SK-N-SH (cell line): Measurements from ENCODE around the gene AGXT. TPM values are rescaled to one million over a fixed set of nuclear protein-coding genes. Genes with fewer than 3 reads are reported as not detected.

Source experiments
- CTCF ChIA-PET: fragments of 300-600, 350-600 bp; formaldehyde crosslinking; extraction: SDS; loops from one replicate; lab custom pipeline; 2021; lab: Yijun Ruan, JAX
- POLR2A ChIA-PET: fragments of 350-600 bp; sonication (Branson Sonifier 250); formaldehyde crosslinking; extraction: SDS; loops from one replicate; lab custom pipeline; 2020; ENCODE audit warnings: antibody characterized with exemption, inconsistent platforms; lab: Yijun Ruan, JAX
- DNase-seq: peaks from one replicate; pipeline ENCODE4 v3.0.0; 2012
- H2AFZ ChIP-seq: fragments of 200-600 bp; sonication (generic); 2 replicates; pipeline ENCODE4 v1.8.1; 2016; ENCODE audit warnings: antibody characterized with exemption, mild to moderate bottlenecking, low read depth
- H3F3A ChIP-seq: fragments of 200-600 bp; sonication (generic); replicated peaks from 2 replicates; pipeline ENCODE3; 2016; ENCODE audit warnings: antibody characterized with exemption, mild to moderate bottlenecking; ENCODE audit not compliant: insufficient read depth
- H3K27ac ChIP-seq, 2 experiments: fragments of 200-500 bp in 1 of 2; fragments of 200-600 bp in 1 of 2; sonication (Bioruptor generic) in 1 of 2; sonication (generic), shearing (Covaris generic) in 1 of 2; 2 replicates each; pipeline versions ENCODE4 v1.5.1 to v1.6.1; 2014 to 2016; ENCODE audit warnings: low read depth in 2 of 2, inconsistent platforms in 1 of 2, low read length in 1 of 2, mild to moderate bottlenecking in 1 of 2, mixed read lengths in 1 of 2
- H3K27me3 ChIP-seq: fragments of 200-600 bp; sonication (generic), shearing (Covaris generic); 2 replicates; pipeline ENCODE4 v1.6.1; 2016; ENCODE audit warnings: mixed run types; ENCODE audit not compliant: insufficient read depth
- H3K36me3 ChIP-seq, 2 experiments: fragments of 200-500 bp in 1 of 2; fragments of 200-600 bp in 1 of 2; sonication (Bioruptor generic) in 1 of 2; sonication (generic) in 1 of 2; replicated peaks in 1 of 2; 2 replicates each; pipeline versions ENCODE3 to v1.5.1; 2014 to 2016; ENCODE audit warnings: low read length in 1 of 2, mild to moderate bottlenecking in 1 of 2; ENCODE audit not compliant: insufficient read depth in 2 of 2, control insufficient read depth in 1 of 2
- H3K4me1 ChIP-seq, 2 experiments: fragments of 200-500 bp in 1 of 2; fragments of 200-600 bp in 1 of 2; sonication (Bioruptor generic) in 1 of 2; sonication (generic), shearing (Covaris generic) in 1 of 2; 2 replicates each; pipeline versions ENCODE4 v1.5.1 to v1.6.1; 2014 to 2016; ENCODE audit warnings: low read depth in 1 of 2, low read length in 1 of 2, mixed run types in 1 of 2; ENCODE audit not compliant: insufficient read depth in 2 of 2, control insufficient read depth in 1 of 2
- H3K4me2 ChIP-seq: fragments of 200-600 bp; sonication (generic), shearing (Covaris generic); 2 replicates; pipeline ENCODE4 v1.6.1; 2017; ENCODE audit warnings: mixed run types
- H3K4me3 ChIP-seq, 2 experiments: fragments of 200-500 bp in 1 of 2; fragments of 200-600 bp in 1 of 2; sonication (Bioruptor generic) in 1 of 2; sonication (generic), shearing (Covaris generic) in 1 of 2; 2 replicates each; pipeline versions ENCODE4 v1.5.1 to v1.8.1; 2014 to 2016; ENCODE audit warnings: low read depth in 2 of 2, inconsistent platforms in 1 of 2, low read length in 1 of 2, mild to moderate bottlenecking in 1 of 2, mixed read lengths in 1 of 2, moderate library complexity in 1 of 2
- H3K79me2 ChIP-seq: fragments of 200-600 bp; sonication (generic); 2 replicates; pipeline ENCODE4 v1.8.1; 2017; ENCODE audit warnings: mild to moderate bottlenecking; ENCODE audit not compliant: insufficient read depth
- H3K9ac ChIP-seq: fragments of 200-600 bp; sonication (generic); 2 replicates; pipeline ENCODE4 v1.6.1; 2017; ENCODE audit warnings: mixed run types
- H3K9me2 ChIP-seq: fragments of 200-600 bp; sonication (generic); 2 replicates; pipeline ENCODE4 v1.6.1; 2017; ENCODE audit warnings: mixed run types
- H3K9me3 ChIP-seq: fragments of 200-600 bp; sonication (generic); 2 replicates; pipeline ENCODE4 v1.6.1; 2017; ENCODE audit warnings: mixed run types, mild to moderate bottlenecking, moderate library complexity
- H4K20me1 ChIP-seq: fragments of 200-600 bp; sonication (generic); 2 replicates; pipeline ENCODE4 v1.6.1; 2017; ENCODE audit warnings: mild to moderate bottlenecking, mixed run types; ENCODE audit not compliant: insufficient read depth
- EZH2phosphoT487 ChIP-seq: fragments of 200-600 bp; sonication (generic); IDR thresholded peaks from 2 replicates; pipeline ENCODE4 v1.6.1; 2017; ENCODE audit warnings: low read depth, mixed run types, mild to moderate bottlenecking, antibody characterized with exemption, moderate library complexity, borderline replicate concordance
- GABPA ChIP-seq: IDR thresholded peaks from 2 replicates; pipeline ENCODE4 v1.4.0; 2012; ENCODE audit warnings: low read depth, mild to moderate bottlenecking
- MXI1 ChIP-seq: IDR thresholded peaks from 2 replicates; pipeline ENCODE4 v1.6.1; 2012; ENCODE audit warnings: mild to moderate bottlenecking, low read depth, low read length, improper control_type of control experiment
- NFIC ChIP-seq: IDR thresholded peaks from 2 replicates; pipeline ENCODE4 v1.4.0; 2012; ENCODE audit warnings: borderline replicate concordance
- POLR2AphosphoS5 ChIP-seq: IDR thresholded peaks from 2 replicates; pipeline ENCODE4 v1.6.1; 2012; ENCODE audit warnings: low read depth, low read length
- RAD21 ChIP-seq: IDR thresholded peaks from 2 replicates; pipeline ENCODE4 v1.6.1; 2012; ENCODE audit warnings: mild to moderate bottlenecking, low read length
- RCOR1 ChIP-seq: fragments of 150-350 bp; IDR thresholded peaks from 2 replicates; pipeline ENCODE4 v1.6.1; 2017; ENCODE audit warnings: antibody characterized with exemption, low read length
- RXRA ChIP-seq: IDR thresholded peaks from 2 replicates; pipeline ENCODE4 v1.4.0; 2012; ENCODE audit warnings: low read depth, mild to moderate bottlenecking, borderline replicate concordance
- SIN3A ChIP-seq: IDR thresholded peaks from 2 replicates; pipeline ENCODE4 v1.6.1; 2012; ENCODE audit warnings: low read depth, mild to moderate bottlenecking, low read length, moderate library complexity, borderline replicate concordance
- SMC3 ChIP-seq: IDR thresholded peaks from 2 replicates; pipeline ENCODE4 v1.6.1; 2012; ENCODE audit warnings: low read depth, low read length, improper control_type of control experiment
- YY1 ChIP-seq: IDR thresholded peaks from 2 replicates; pipeline ENCODE4 v1.4.0; 2012; ENCODE audit warnings: low read depth, mild to moderate bottlenecking
- WGBS: methylation state at CpG from one replicate; pipeline ENCODE4 v1.1.6; 2017; ENCODE audit warnings: low lambda C conversion rate; 5-methylcytosine and 5-hydroxymethylcytosine counted together
- polyA plus RNA-seq, 3 experiments: library from polyadenylated mRNA; depleted of rRNA; stranded (reverse); fragments of >200 nt; gene quantifications; 2 replicates each; pipeline ENCODE4 v1.2.3, GENCODE V29; 2012
- TF ChIP-seq, protein P1 (sequence below): IDR thresholded peaks from 2 replicates; pipeline ENCODE4 v1.4.0; 2012; ENCODE audit warnings: low read depth, borderline replicate concordance
- TF ChIP-seq, protein P2 (sequence below): IDR thresholded peaks from 2 replicates; pipeline ENCODE4 v1.6.1; 2012; ENCODE audit warnings: mild to moderate bottlenecking, low read depth, low read length, moderate library complexity
- TF ChIP-seq, protein P3 (sequence below): fragments of 200-600 bp; sonication (generic); IDR thresholded peaks from 2 replicates; pipeline ENCODE4 v1.6.1; 2017; ENCODE audit warnings: antibody characterized with exemption, mild to moderate bottlenecking, moderate library complexity
- TF ChIP-seq, protein P4 (sequence below): fragments of 150-350 bp; IDR thresholded peaks from 2 replicates; pipeline ENCODE4 v1.6.1; 2017; ENCODE audit warnings: antibody characterized with exemption, low read length, low read depth, borderline replicate concordance

AGXT gene
- polyA plus RNA-seq, 1 of the 3 experiments (the other 2 are of a cell fraction), result not detected

DNA sequence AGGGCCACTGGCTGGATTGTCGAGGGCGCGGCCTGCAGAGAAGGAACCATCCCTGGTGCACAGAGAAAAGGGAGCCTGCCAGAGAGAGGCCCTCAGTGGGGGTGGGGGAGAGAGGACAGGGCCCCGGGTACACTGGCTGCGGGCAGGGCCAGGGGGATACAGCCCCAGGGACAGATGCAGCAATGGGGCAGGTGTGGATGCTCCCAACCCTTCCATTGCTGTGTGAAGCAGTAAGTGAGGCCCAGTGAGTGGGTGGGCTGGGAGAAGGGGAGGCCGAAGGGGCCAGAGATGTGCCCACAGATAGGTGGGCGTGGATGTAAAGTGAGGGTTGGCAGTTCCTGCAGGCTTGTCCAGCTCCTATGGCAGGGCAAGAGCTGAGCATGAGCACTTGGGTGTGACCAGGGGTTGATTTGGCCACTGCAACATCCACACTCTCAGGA is 7.4 kb downstream of the AGXT start:
- CTCF ChIA-PET, result interaction anchor here (0.9 to 2.5 kb wide), 2 partner anchors 25 to 39 kb away, joined by 3 to 9 read pairs; no protein-coding TSS in a partner anchor
- TF ChIP-seq EZH2phosphoT487, result no peak
- TF ChIP-seq RCOR1, result no peak
- no peak for TF ChIP-seq RXRA
- no peak for TF ChIP-seq SIN3A
- no peak for TF ChIP-seq GABPA

DNA sequence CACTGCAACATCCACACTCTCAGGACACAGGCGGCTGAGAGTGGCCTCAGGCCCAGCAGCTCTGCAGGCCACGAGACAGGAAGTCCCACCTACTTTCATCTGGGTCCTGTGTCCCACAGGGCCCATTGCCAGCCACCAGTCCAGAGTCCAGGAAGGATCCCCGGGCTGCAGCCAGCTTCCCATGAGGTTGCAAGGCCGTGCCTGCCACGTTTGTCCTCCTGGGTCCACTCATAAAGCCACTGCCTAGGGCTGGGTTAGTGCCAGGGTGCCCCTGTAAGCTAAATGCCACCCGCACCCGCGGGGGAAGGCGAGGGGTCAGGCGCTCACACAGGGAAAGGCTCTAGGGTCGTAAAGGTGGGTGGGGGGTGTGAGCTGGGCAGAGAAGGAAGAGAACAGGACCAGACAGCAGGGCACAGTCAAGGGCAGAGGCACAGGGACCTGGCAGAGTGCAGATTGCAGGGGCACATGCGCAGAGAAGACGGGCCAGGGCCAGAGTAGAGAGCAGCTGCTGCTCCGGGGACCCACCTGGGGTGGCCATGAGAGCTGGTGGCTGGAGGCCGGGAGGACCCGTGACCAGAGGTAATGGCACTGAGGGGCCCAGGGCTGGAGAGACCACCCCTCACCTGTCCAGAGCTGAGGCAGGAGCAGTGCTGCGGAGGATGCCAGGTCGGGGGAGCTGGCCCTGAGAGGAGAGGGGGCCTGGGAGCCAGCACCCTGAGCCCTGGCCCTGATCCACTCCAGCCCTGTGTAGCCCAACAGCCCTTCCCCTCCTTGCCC is 8.0 kb downstream of the AGXT start:
- Histone ChIP-seq H3K9me3 (no peaks in the 10 kb centered on the region), H2AFZ (no peak overlapping the region), H3K79me2 (no peaks in the 10 kb centered on the region), H3K4me2 (no peak overlapping the region), H3K4me1 (peaks cover 0 to 8% of the 10 kb centered on the region in 2 experiments; a peak in 1 of 4 replicates), H3K9me2 (no peaks in the 10 kb centered on the region), H3K27me3 (no peaks in the 10 kb centered on the region)
- ChIA-PET CTCF (interaction anchor here (0.9 to 2.5 kb wide), 4 partner anchors 25 to 38 kb away, joined by 3 to 9 read pairs (median 5); no protein-coding TSS in a partner anchor), POLR2A (no interaction called here)
- DNase-seq, result peak; percentile 42
- 63% methylated on average over 12 of the region's 18 CpGs for WGBS
- TF ChIP-seq MXI1 (no peak), RAD21 (no peak), NFIC (no peak), RXRA (no peak), YY1 (no peak), SMC3 (no peak), POLR2AphosphoS5 (no peak)
- TF ChIP-seq, protein P1, sequence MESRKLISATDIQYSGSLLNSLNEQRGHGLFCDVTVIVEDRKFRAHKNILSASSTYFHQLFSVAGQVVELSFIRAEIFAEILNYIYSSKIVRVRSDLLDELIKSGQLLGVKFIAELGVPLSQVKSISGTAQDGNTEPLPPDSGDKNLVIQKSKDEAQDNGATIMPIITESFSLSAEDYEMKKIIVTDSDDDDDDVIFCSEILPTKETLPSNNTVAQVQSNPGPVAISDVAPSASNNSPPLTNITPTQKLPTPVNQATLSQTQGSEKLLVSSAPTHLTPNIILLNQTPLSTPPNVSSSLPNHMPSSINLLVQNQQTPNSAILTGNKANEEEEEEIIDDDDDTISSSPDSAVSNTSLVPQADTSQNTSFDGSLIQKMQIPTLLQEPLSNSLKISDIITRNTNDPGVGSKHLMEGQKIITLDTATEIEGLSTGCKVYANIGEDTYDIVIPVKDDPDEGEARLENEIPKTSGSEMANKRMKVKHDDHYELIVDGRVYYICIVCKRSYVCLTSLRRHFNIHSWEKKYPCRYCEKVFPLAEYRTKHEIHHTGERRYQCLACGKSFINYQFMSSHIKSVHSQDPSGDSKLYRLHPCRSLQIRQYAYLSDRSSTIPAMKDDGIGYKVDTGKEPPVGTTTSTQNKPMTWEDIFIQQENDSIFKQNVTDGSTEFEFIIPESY, result no peak
- TF ChIP-seq, protein P2, sequence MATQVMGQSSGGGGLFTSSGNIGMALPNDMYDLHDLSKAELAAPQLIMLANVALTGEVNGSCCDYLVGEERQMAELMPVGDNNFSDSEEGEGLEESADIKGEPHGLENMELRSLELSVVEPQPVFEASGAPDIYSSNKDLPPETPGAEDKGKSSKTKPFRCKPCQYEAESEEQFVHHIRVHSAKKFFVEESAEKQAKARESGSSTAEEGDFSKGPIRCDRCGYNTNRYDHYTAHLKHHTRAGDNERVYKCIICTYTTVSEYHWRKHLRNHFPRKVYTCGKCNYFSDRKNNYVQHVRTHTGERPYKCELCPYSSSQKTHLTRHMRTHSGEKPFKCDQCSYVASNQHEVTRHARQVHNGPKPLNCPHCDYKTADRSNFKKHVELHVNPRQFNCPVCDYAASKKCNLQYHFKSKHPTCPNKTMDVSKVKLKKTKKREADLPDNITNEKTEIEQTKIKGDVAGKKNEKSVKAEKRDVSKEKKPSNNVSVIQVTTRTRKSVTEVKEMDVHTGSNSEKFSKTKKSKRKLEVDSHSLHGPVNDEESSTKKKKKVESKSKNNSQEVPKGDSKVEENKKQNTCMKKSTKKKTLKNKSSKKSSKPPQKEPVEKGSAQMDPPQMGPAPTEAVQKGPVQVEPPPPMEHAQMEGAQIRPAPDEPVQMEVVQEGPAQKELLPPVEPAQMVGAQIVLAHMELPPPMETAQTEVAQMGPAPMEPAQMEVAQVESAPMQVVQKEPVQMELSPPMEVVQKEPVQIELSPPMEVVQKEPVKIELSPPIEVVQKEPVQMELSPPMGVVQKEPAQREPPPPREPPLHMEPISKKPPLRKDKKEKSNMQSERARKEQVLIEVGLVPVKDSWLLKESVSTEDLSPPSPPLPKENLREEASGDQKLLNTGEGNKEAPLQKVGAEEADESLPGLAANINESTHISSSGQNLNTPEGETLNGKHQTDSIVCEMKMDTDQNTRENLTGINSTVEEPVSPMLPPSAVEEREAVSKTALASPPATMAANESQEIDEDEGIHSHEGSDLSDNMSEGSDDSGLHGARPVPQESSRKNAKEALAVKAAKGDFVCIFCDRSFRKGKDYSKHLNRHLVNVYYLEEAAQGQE, result no peak
- TF ChIP-seq, protein P3, sequence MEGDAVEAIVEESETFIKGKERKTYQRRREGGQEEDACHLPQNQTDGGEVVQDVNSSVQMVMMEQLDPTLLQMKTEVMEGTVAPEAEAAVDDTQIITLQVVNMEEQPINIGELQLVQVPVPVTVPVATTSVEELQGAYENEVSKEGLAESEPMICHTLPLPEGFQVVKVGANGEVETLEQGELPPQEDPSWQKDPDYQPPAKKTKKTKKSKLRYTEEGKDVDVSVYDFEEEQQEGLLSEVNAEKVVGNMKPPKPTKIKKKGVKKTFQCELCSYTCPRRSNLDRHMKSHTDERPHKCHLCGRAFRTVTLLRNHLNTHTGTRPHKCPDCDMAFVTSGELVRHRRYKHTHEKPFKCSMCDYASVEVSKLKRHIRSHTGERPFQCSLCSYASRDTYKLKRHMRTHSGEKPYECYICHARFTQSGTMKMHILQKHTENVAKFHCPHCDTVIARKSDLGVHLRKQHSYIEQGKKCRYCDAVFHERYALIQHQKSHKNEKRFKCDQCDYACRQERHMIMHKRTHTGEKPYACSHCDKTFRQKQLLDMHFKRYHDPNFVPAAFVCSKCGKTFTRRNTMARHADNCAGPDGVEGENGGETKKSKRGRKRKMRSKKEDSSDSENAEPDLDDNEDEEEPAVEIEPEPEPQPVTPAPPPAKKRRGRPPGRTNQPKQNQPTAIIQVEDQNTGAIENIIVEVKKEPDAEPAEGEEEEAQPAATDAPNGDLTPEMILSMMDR, result no peak
- TF ChIP-seq, protein P4, sequence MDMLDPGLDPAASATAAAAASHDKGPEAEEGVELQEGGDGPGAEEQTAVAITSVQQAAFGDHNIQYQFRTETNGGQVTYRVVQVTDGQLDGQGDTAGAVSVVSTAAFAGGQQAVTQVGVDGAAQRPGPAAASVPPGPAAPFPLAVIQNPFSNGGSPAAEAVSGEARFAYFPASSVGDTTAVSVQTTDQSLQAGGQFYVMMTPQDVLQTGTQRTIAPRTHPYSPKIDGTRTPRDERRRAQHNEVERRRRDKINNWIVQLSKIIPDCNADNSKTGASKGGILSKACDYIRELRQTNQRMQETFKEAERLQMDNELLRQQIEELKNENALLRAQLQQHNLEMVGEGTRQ, result no peak
- TF ChIP-seq, all 33 proteins: peak for 0
- Histone ChIP-seq H3K4me3 (no peak overlapping the region), H3K27ac (no peak overlapping the region), H3K9ac (no peak overlapping the region), H4K20me1 (no peaks in the 10 kb centered on the region), H3K36me3 (no peaks in the 10 kb centered on the region), H3F3A (no peaks in the 10 kb centered on the region)

More for the DNA sequence above, 7.4 kb downstream of the AGXT start:
- Histone ChIP-seq H3K36me3 (no peaks in the 10 kb centered on the region), H3K9me2 (no peaks in the 10 kb centered on the region), H3F3A (no peaks in the 10 kb centered on the region), H3K79me2 (no peaks in the 10 kb centered on the region), H3K4me3 (no peak overlapping the region), H3K4me1 (peaks cover 0 to 8% of the 10 kb centered on the region in 2 experiments; a peak in 1 of 4 replicates), H3K4me2 (no peak overlapping the region), H3K9me3 (no peaks in the 10 kb centered on the region), H3K27me3 (no peaks in the 10 kb centered on the region), H2AFZ (no peak overlapping the region), H3K9ac (no peak overlapping the region), H4K20me1 (no peaks in the 10 kb centered on the region), H3K27ac (no peak overlapping the region)
- WGBS, result 40% methylated on average over 4 of the region's 7 CpGs
- DNase-seq, result peak; percentile 22
- POLR2A ChIA-PET, result no interaction called here
